GM19324 (cell line): ENCODE data around the gene MUC21.
"Not testable (repeated sequence)": the region's sequence is repeated elsewhere in the genome, so short reads cannot be mapped to it uniquely, and the experiment has no call there.

Experiments used
- ATAC-seq: cut with Tn5 transposase; IDR thresholded peaks from one replicate; pipeline ENCODE4 v1.9.1; 2021; ENCODE audit warnings: mild to moderate bottlenecking, moderate library complexity; ENCODE audit not compliant: unreplicated experiment, low FRiP score

Gene MUC21

DNA sequence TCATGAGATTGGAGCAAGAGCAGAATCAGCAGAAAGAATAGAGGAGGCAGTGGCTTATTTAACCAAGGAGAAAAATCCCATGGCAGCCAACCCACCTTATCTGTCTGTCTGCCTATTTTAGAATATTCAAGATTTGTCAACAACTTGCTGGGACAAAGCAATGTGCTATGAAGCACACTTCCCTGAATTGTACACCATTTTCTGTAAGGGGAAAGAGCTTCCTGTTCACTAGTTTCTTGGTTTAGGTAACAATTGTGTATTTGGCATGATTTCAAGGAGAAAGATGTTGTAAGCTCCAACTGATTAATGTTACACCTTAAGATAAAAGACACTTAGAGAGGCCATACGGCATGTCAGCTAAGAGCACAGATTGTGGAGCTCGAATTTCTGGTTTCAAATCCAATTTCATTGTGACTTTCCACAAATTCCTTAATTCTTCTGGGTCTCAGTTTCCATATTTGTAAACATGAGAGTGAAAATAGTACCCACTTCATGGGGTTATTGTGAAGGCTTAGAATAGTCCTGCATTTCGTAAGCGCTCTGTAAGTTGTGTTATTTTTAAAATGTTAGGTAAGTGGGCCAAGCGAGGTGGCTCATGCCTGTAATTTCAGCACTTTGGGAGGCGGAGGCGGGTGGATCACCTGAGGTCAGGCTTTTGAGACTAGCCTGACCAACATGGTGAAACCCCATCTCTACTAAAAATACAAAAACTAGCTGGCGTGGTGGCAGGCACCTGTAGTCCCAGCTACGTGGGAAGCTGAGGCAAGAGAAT lies 21.9 kb downstream of the MUC21 start:
- ATAC-seq: no peak

- ATAC-seq: no peak
These were observed 24.2 kb downstream of the MUC21 start for GRCh38 chr6:31007694-31008093.

DNA sequence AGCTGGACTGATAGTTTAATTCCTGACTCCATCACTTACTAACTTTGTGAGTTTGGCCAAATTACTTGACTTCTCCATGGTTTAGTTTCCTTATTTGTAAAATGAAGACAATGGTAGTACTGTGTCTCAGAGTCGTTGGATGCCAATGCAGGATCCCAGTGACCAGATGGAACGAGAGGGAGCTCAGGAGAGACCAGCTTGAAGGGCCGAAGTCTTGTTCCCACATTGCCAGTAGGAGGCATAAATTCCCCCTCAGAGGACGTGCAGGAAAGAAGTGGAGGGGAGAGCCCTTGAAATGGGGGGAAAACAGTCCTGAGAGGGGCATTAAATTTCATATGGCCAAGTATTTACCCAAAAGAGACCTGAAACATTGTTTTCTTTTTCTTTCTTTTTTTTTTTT lies 24.6 kb downstream of the MUC21 start:
- ATAC-seq: no peak

- ATAC-seq: no peak
These were observed 26.2 kb downstream of the MUC21 start for GRCh38 chr6:31009731-31010130.

DNA sequence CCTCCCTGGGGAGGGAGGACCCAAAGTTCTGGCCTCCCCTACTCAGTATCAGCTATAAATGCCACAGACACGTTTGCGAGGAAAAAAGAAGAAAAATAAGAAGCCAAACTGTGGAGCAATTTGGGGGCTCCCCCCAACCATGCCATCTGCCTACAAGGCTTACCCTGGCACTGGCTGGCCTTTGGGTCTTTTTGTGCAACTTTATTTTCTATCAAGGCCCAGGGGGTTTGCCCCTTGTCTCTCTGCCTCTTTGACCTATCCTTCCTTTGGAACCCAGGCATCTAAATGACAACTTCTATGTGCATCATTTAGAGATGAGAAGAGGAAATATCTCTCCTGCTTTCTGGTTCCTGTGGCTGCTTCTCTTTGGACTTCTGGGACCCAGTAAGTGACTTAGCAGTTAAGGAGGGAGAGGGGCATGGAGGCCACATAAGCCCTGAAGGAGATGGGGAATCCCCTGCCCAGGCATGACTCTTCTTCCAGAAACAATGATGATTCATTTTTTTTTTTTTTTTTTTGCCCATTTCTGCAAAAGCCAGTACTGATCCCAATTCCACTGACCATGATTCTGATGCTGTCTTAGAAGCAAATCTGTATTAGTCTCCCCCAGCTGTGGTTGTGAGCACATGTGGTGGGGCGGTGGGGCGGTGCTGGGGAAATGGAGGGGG lies 27.0 kb downstream of the MUC21 start, which contains the start of gene MUC22:
TSS of gene MUC22 (plus strand) at position 82 of the 668 bp plus-strand sequence. CDS start at position 315, 233 bp downstream.
- no peak for ATAC-seq

DNA sequence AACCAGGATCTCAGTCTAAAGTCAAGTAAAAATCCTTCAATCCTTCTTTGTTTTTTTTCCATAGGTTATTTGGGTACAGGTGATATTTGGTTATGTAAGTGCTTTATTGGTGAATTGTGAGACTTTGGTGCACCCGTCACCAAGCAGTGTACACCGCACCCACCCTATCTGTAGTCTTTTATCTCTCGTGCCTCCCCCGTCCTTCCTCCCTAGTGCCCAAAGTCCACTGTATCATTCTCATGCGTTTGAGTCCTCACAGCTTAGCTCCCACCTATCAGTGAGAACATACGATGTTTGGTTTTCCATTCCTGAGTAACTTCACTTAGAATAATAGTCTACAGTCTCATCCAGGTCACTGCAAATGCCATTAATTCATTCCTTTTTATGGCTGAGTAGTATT lies 27.6 kb downstream of the MUC21 start:
- ATAC-seq: no peak

- ATAC-seq: no peak
These were observed 33.3 kb downstream of the MUC21 start for GRCh38 chr6:31016659-31017299.

GRCh38 chr6:31017436-31017835 lies 33.9 kb downstream of the MUC21 start:
- ATAC-seq: not testable (repeated sequence)

DNA sequence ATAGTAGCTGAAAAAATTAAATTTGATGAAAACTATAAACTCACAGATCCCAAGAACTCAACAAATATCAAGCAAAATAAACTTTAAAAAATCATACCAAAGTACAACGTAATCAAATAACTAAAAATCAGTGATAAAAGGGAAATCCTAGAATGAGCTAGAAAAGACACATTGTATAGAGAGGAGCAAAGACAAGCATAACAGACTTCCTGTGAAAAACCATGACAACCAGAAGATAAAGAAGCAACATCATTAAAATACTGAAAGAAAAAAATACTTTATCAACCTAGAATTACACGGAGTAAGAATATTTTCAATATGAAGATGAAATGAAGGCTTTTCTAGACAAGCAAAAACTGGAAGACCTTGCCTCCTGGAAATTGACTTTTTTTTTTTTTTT lies 36.5 kb downstream of the MUC21 start:
- no peak for ATAC-seq

DNA sequence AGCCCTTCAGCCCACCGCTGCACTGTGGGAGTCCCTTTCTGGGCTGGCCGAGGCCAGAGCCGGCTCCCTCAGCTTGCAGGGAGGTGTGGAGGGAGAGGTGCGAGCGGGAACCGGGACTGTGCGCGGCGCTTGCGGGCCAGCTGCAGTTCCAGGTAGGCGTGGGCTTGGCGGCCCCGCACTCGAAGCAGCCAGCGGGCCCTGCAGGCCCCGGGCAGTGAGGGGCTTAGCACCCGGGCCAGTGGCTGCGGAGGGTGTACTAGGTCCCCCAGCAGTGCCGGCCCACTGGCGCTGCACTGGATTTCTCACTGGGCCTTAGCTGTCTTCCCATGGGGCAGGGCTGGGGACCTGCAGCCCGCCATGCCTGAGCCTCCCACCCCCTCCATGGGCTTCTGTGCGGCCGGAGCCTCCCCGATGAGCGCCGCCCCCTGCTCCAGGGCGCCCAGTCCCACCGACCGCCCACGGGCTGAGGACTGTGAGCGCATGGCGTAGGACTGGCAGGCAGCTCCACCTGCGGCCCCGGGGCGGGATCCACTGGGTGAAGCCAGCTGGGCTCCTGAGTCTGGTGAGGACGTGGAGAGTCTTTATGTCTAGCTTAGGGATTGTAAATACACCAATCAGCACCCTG lies 37.2 kb downstream of the MUC21 start:
- ATAC-seq: not testable (repeated sequence)

- not testable (repeated sequence) for ATAC-seq
These were observed 38.4 kb downstream of the MUC21 start for GRCh38 chr6:31021705-31022531.

DNA sequence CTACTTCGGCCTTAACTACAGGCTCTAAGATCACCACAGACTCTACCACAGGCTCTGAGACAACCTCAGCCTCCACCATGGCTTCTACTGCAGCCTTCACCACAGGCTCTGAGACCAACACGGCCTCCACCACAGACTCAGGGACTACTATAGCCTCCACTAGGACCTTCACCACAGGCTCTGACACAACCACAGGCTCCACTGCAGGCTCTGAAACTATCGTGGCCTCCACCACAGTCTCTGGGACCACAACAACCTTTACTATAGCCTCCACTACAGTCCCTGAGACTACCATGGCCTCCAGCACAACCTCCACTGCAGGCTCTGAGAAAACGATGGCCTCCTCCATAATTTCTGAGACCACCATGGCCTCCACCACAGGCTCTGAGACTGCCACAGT lies 42.1 kb downstream of the MUC21 start:
- ATAC-seq: no peak

- ATAC-seq: no peak
These were observed 47.6 kb downstream of the MUC21 start for GRCh38 chr6:31031095-31031494.

DNA sequence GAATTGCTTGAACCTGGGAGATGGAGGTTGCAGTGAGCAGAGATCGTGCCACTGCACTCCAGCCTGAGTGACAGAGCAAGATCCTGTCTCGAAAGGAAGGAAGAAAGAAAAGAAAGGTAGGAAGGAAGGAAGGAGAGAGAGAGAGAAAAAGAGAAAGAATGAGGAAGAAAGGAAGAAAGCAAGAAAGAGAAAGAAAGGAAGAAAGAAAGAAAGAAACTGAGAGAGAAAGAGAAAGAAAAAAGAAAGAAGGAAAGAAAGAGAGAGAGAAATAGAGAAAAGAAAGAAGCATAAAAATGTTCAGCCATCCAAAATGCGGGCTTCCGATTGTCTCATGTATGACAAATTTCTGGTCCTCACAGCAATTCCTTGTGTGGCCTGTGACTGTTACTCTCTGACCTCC lies 49.6 kb downstream of the MUC21 start:
- ATAC-seq: no peak

GRCh38 chr6:31035862-31036497 lies 52.5 kb downstream of the MUC21 start:
- no peak for ATAC-seq

GRCh38 chr6:31037169-31037568 lies 53.7 kb downstream of the MUC21 start:
- ATAC-seq: no peak

- no peak for ATAC-seq
These were observed 54.2 kb downstream of the MUC21 start for GRCh38 chr6:31037682-31038081.

DNA sequence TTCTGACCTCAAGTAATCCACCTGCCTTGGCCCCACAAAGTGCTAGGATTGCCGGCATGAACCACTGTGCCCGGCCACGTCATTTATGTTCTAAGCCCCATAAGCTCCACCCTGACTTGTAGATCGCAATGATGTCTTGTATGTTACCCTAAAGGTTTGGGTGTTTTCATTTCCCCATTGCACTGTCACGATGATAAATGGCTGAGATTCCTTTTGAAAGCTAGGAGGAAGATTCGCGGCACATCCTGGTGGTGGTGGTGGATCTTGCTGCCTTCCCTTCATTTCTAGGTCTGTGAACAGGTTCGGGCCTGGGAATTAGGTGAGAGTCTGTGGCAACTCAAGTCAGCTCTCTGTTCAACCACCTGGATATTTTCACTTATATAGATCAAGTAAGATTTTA lies 55.0 kb downstream of the MUC21 start:
- no peak for ATAC-seq
